ENCODE measurements around the gene MFAP4. TPM values are rescaled to one million over a fixed set of nuclear protein-coding genes. Genes with fewer than 3 reads are reported as not detected.
A peak's percentile ranks its signal among the peaks of the same experiment; 100 is the strongest.

Gene MFAP4
- total and polyA plus RNA-seq, 3 donors from 2014 or later, result 24.0 to 108 (median 55.7) TPM

DNA sequence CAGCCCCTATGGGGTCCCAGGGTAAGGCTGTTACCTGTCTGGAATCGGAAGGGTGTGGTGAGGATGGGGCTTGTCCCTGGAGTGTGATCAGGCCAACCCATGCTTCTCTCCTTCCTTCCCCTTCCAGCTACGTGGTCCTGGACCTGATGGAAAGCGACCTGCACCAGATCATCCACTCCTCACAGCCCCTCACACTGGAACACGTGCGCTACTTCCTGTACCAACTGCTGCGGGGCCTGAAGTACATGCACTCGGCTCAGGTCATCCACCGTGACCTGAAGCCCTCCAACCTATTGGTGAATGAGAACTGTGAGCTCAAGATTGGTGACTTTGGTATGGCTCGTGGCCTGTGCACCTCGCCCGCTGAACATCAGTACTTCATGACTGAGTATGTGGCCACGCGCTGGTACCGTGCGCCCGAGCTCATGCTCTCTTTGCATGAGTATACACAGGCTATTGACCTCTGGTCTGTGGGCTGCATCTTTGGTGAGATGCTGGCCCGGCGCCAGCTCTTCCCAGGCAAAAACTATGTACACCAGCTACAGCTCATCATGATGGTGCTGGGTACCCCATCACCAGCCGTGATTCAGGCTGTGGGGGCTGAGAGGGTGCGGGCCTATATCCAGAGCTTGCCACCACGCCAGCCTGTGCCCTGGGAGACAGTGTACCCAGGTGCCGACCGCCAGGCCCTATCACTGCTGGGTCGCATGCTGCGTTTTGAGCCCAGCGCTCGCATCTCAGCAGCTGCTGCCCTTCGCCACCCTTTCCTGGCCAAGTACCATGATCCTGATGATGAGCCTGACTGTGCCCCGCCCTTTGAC, 6.3 kb downstream of the MFAP4 start:
- Histone ChIP-seq H3K9me3 (no peaks in the 10 kb centered on the region), H3K36me3 (ENCODE audit: low read depth, missing control alignments) (no peaks in the 10 kb centered on the region), H3K27ac (no peak overlapping the region), H3K4me1 (peaks cover 29% of the 10 kb centered on the region), H3K4me3 (no peak overlapping the region), H3K27me3 (no peaks in the 10 kb centered on the region)
- no peak for DNase-seq
- TF ChIP-seq, protein P1, sequence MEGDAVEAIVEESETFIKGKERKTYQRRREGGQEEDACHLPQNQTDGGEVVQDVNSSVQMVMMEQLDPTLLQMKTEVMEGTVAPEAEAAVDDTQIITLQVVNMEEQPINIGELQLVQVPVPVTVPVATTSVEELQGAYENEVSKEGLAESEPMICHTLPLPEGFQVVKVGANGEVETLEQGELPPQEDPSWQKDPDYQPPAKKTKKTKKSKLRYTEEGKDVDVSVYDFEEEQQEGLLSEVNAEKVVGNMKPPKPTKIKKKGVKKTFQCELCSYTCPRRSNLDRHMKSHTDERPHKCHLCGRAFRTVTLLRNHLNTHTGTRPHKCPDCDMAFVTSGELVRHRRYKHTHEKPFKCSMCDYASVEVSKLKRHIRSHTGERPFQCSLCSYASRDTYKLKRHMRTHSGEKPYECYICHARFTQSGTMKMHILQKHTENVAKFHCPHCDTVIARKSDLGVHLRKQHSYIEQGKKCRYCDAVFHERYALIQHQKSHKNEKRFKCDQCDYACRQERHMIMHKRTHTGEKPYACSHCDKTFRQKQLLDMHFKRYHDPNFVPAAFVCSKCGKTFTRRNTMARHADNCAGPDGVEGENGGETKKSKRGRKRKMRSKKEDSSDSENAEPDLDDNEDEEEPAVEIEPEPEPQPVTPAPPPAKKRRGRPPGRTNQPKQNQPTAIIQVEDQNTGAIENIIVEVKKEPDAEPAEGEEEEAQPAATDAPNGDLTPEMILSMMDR (IDR thresholded peaks at IDR 0.05), result no peak
- no peak for TF ChIP-seq POLR2A (IDR thresholded peaks at IDR 0.05)
- intact Hi-C loops (cut with DNase I; ENCODE audit: low total_unique reads), result no loop called here
- WGBS, 2 donors, result 95 to 97% methylated on average over 15 to 29 of the region's 29 CpGs

DNA sequence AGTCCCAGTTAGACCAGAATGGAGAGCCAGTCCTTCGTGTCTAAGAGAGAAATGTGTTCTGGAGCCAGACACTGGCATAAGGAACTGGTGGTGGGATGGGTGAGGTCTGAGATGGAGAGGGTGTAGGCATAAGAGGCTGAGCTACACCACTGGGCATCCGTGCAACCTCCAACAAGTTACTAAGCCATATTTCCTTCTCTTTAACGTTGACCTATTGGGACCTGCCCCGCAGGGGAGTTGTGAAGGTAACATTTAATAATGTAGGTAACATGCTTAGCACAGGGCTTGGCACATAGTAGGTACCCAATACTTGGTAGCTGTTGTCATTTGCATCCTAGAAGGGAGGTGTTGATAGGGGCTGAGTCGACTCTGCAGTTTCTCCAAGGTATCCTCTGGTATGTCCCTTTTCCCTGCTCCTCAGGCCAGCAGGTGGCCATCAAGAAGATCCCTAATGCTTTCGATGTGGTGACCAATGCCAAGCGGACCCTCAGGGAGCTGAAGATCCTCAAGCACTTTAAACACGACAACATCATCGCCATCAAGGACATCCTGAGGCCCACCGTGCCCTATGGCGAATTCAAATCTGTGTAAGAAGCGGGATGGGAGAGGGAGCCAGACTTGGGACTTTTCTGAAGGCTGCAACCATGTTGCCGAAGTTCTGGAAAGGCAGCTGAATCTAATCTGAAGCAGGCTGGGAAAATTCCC, 7.5 kb downstream of the MFAP4 start:
- intact Hi-C loops (cut with DNase I; ENCODE audit: low total_unique reads), result no loop called here

DNA sequence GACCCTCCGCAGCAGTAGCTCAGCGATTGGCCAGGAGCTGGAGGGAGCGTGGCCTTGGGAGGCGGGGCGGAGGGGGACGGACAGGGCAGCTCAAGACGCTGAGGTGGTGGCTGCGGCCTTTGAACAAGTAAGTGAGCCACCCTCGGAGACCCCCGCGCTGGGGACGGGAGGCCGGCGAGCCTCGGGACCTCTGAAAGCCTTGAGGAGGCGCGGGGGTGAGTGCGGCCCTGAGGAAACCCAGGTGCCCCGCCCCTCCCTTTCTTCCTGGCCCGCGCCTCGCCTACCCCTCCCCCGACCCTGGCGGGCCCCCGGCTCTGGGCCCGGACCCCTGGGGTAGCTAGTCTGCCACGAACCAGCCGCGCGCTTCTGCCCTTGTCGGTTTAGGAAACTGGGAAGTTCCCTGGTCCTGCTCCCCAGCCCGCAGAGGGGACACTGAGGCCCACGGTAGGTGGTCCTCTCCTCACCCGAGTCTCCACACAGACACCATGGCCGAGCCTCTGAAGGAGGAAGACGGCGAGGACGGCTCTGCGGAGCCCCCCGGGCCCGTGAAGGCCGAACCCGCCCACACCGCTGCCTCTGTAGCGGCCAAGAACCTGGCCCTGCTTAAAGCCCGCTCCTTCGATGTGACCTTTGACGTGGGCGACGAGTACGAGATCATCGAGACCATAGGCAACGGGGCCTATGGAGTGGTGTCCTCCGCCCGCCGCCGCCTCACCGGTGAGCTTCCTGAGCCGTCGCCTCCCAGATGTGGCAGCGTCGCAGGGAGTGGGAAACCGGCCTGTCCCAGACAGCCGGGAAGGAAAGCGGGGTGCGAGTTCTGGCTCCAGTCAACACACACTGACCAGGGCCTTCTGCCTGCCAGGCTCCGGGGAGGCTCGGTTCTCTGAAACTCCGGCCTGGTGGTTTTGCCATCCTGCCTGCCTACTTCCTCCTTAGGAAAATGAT, 8.3 kb downstream of the MFAP4 start, which contains the start of gene MAPK7:
TSS of gene MAPK7 (plus strand) at position 83 of the 945 bp plus-strand sequence. CDS start at position 486, 403 bp downstream.
- intact Hi-C loops (cut with DNase I; ENCODE audit: low total_unique reads), result no loop called here
- H3K4me3 ChIP-seq, result peak within 1 kb of the TSS; percentile 75 to 86
- WGBS, 2 donors, result 0 to 4% methylated on average over 39 to 56 of the region's 69 CpGs
- DNase-seq, result no peak
- no peaks in the 10 kb centered on the region for H3K27me3 ChIP-seq
- H3K36me3 ChIP-seq (ENCODE audit: low read depth, missing control alignments), result no peaks in the 10 kb centered on the region
- H3K27ac ChIP-seq, result peak within 1 kb of the TSS; percentile 77 to 96
- TF ChIP-seq POLR2A (IDR thresholded peaks at IDR 0.05), result no peak
- TF ChIP-seq, protein P1 (IDR thresholded peaks at IDR 0.05), result no peak
- H3K4me1 ChIP-seq, result peaks cover 9% of the 10 kb centered on the region
- no peaks in the 10 kb centered on the region for H3K9me3 ChIP-seq

More for the DNA sequence above, 7.5 kb downstream of the MFAP4 start:
- DNase-seq, result no peak
- Histone ChIP-seq H3K27me3 (no peaks in the 10 kb centered on the region), H3K36me3 (ENCODE audit: low read depth, missing control alignments) (no peaks in the 10 kb centered on the region), H3K4me1 (peaks cover 17% of the 10 kb centered on the region), H3K4me3 (peak overlapping the region; percentile 75 to 86), H3K9me3 (no peaks in the 10 kb centered on the region), H3K27ac (peak overlapping the region; percentile 70 to 77)
- no peak for TF ChIP-seq POLR2A (IDR thresholded peaks at IDR 0.05)
- TF ChIP-seq, protein P1 (IDR thresholded peaks at IDR 0.05), result no peak
- WGBS, 2 donors, result 77 to 80% methylated on average over 13 of the region's 13 CpGs

GRCh38 chr17:19377602-19378415, 9.2 kb downstream of the MFAP4 start:
- peak; percentile 99 for DNase-seq
- TF ChIP-seq, protein P1 (IDR thresholded peaks at IDR 0.05), result no peak
- no peak for TF ChIP-seq POLR2A (IDR thresholded peaks at IDR 0.05)
- peak overlapping the region; percentile 77 to 96 for H3K27ac ChIP-seq
- no peaks in the 10 kb centered on the region for H3K36me3 ChIP-seq (ENCODE audit: low read depth, missing control alignments)
- intact Hi-C loops (cut with DNase I; ENCODE audit: low total_unique reads), result no loop called here
- H3K9me3 ChIP-seq, result no peaks in the 10 kb centered on the region
- peaks cover 9% of the 10 kb centered on the region for H3K4me1 ChIP-seq
- H3K4me3 ChIP-seq, result peak overlapping the region; percentile 75 to 86
- WGBS, 2 donors, result 0 to 1% methylated on average over 27 to 67 of the region's 67 CpGs
- H3K27me3 ChIP-seq, result no peaks in the 10 kb centered on the region
